Fibroblast of lung (primary cell): ENCODE results near the gene PMIS2. TPM values are rescaled to one million over a fixed set of nuclear protein-coding genes. Genes with fewer than 3 reads are reported as not detected.
A peak's percentile ranks its signal among the peaks of the same experiment; 100 is the strongest.

ENCODE experiments used
- DNase-seq, 2 donors: peaks; one replicate each; pipeline versions ENCODE4 v3.0.0 to v3.0.0-alpha.2; 2010; ENCODE audit warnings: low read depth in 2 of 2
- H2AFZ ChIP-seq: 2 replicates; pipeline ENCODE4 v1.5.1; 2012; ENCODE audit warnings: low read length, control low read depth, inconsistent platforms
- H3K27ac ChIP-seq: 2 replicates; pipeline ENCODE4 v1.5.1; 2011; ENCODE audit warnings: low read length, control low read depth; ENCODE audit not compliant: insufficient read depth
- H3K27me3 ChIP-seq: 2 replicates; pipeline ENCODE4 v1.5.1; 2011; ENCODE audit warnings: mild to moderate bottlenecking, low read length; ENCODE audit not compliant: control insufficient read depth, insufficient read depth
- H3K36me3 ChIP-seq: 2 replicates; pipeline ENCODE4 v1.5.1; 2011; ENCODE audit warnings: low read length; ENCODE audit not compliant: control insufficient read depth, insufficient read depth
- H3K4me1 ChIP-seq: 2 replicates; pipeline ENCODE4 v1.5.1; 2011; ENCODE audit warnings: low read length; ENCODE audit not compliant: control insufficient read depth, insufficient read depth; ENCODE audit errors: extremely low read depth
- H3K4me2 ChIP-seq: 2 replicates; pipeline ENCODE4 v1.5.1; 2011; ENCODE audit warnings: low read length, control low read depth; ENCODE audit not compliant: insufficient read depth; ENCODE audit errors: extremely low read depth
- H3K4me3 ChIP-seq, 4 experiments: fragments of 200-600 bp in 1 of 4; sonication (generic) in 1 of 4; replicated peaks in 1 of 4; 2 replicates each; pipeline ENCODE4 v1.5.1; 2011 to 2016; ENCODE audit warnings: low read length in 4 of 4, low read depth in 3 of 4, mild to moderate bottlenecking in 3 of 4, control low read depth in 2 of 4, inconsistent platforms in 1 of 4, mixed read lengths in 1 of 4; ENCODE audit not compliant: insufficient read depth in 1 of 4; ENCODE audit errors: control extremely low read depth in 1 of 4
- H3K79me2 ChIP-seq: 2 replicates; pipeline ENCODE4 v1.5.1; 2012; ENCODE audit warnings: mild to moderate bottlenecking, low read length, inconsistent platforms; ENCODE audit not compliant: control insufficient read depth, insufficient read depth
- H3K9ac ChIP-seq: 2 replicates; pipeline ENCODE4 v1.5.1; 2011; ENCODE audit warnings: mild to moderate bottlenecking, low read length, control low read depth; ENCODE audit not compliant: insufficient read depth
- H3K9me3 ChIP-seq: 2 replicates; pipeline ENCODE4 v1.5.1; 2012; ENCODE audit warnings: low read depth, low read length; ENCODE audit not compliant: control insufficient read depth, insufficient read depth
- H4K20me1 ChIP-seq: 2 replicates; pipeline ENCODE4 v1.5.1; 2011; ENCODE audit warnings: low read length; ENCODE audit not compliant: control insufficient read depth, insufficient read depth; ENCODE audit errors: extremely low read depth
- EZH2 ChIP-seq: IDR thresholded peaks from 2 replicates; pipeline ENCODE4 v1.5.1; 2012; ENCODE audit warnings: low read length, control low read depth, mild to moderate bottlenecking; ENCODE audit errors: missing control alignments
- polyA plus RNA-seq, 2 donors: library from polyadenylated mRNA; depleted of rRNA in 1 of 2; stranded (reverse) in 1 of 2; unstranded in 1 of 2; fragments of >200 nt; gene quantifications; 2 replicates each; pipeline ENCODE4 v1.2.1, GENCODE V29; 2011 to 2012; ENCODE audit warnings: missing spikeins in 1 of 2
- total RNA-seq: library from RNA; depleted of rRNA; stranded (reverse); fragments of >200 nt; gene quantifications from 2 replicates; pipeline ENCODE4 v1.2.1, GENCODE V29; 2014
- TF ChIP-seq, protein P1 (sequence below), 2 donors: IDR thresholded peaks in 1 of 2; conservative IDR thresholded peaks in 1 of 2; 1 replicate in 1 of 2; 2 replicates in 1 of 2; pipeline ENCODE4 v1.5.1; 2011 to 2012; ENCODE audit warnings: low read length in 2 of 2, control low read depth in 1 of 2, inconsistent platforms in 1 of 2, low read depth in 1 of 2, mild to moderate bottlenecking in 1 of 2

The PMIS2 gene
- total and polyA plus RNA-seq, 2 donors (not counting 1 experiment from before 2014, with no cell fraction given) = not detected

DNA sequence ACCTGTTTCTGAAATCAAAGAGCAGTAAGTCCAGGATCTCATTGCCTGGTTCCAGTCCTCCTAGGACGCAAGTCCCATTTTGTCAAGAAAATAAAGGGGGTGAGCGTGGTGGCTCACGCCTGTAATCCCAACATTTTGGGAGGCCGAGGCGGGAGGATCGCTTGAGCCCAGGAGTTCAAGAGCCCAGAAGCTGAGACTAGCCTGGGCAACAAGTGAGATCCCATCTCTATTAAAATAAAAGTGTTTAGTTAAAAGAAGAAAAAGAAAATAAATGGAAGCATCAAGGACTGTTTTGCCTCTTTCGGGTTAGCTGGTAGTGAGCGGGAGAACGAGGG lies 26.2 kb downstream of the PMIS2 start:
- Histone ChIP-seq H3K36me3 (peaks cover 3% of the 10 kb centered on the region), H3K9ac (no peak overlapping the region), H3K4me1 (peaks cover 5% of the 10 kb centered on the region), H3K27ac (no peak overlapping the region), H2AFZ (peak overlapping the region; percentile 81), H3K79me2 (no peaks in the 10 kb centered on the region), H3K9me3 (no peaks in the 10 kb centered on the region), H4K20me1 (no peaks in the 10 kb centered on the region), H3K27me3 (no peaks in the 10 kb centered on the region), H3K4me3 (peak overlapping the region; percentile 91 to 96 (median 93)), H3K4me2 (peak overlapping the region; percentile 96)
- no peak for DNase-seq
- TF ChIP-seq EZH2 = no peak
- TF ChIP-seq, protein P1, sequence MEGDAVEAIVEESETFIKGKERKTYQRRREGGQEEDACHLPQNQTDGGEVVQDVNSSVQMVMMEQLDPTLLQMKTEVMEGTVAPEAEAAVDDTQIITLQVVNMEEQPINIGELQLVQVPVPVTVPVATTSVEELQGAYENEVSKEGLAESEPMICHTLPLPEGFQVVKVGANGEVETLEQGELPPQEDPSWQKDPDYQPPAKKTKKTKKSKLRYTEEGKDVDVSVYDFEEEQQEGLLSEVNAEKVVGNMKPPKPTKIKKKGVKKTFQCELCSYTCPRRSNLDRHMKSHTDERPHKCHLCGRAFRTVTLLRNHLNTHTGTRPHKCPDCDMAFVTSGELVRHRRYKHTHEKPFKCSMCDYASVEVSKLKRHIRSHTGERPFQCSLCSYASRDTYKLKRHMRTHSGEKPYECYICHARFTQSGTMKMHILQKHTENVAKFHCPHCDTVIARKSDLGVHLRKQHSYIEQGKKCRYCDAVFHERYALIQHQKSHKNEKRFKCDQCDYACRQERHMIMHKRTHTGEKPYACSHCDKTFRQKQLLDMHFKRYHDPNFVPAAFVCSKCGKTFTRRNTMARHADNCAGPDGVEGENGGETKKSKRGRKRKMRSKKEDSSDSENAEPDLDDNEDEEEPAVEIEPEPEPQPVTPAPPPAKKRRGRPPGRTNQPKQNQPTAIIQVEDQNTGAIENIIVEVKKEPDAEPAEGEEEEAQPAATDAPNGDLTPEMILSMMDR (conservative IDR thresholded peaks at IDR 0.05 in 1 of 2, IDR thresholded peaks at IDR 0.05 in 1 of 2; ENCODE audit: low read depth in 1 of 2, low read length in 2 of 2) = no peak

GRCh38 chr19:35612559-35613321 lies 26.8 kb downstream of the PMIS2 start, which contains the start of gene HAUS5:
Gene HAUS5 (plus strand): TSS chr19:35612735. CDS start chr19:35612795, 60 bp downstream.
- H3K4me3 ChIP-seq = peak within 1 kb of the TSS; percentile 91 to 96 (median 93)
- peak within 1 kb of the TSS; percentile 86 for H3K27ac ChIP-seq
- peak within 1 kb of the TSS; percentile 98 for H2AFZ ChIP-seq
- peaks cover 5% of the 10 kb centered on the region for H3K4me1 ChIP-seq
- peak within 1 kb of the TSS; percentile 90 for H3K9ac ChIP-seq
- peak within 1 kb of the TSS; percentile 96 for H3K4me2 ChIP-seq
- no peaks in the 10 kb centered on the region for H3K9me3 ChIP-seq
- no peaks in the 10 kb centered on the region for H4K20me1 ChIP-seq
- TF ChIP-seq EZH2 = no peak
- TF ChIP-seq, protein P1 (conservative IDR thresholded peaks at IDR 0.05 in 1 of 2, IDR thresholded peaks at IDR 0.05 in 1 of 2; ENCODE audit: low read depth in 1 of 2, low read length in 2 of 2) = no peak
- no peaks in the 10 kb centered on the region for H3K27me3 ChIP-seq
- DNase-seq = peak; percentile 86 to 90
- no peaks in the 10 kb centered on the region for H3K79me2 ChIP-seq
- peaks cover 3% of the 10 kb centered on the region for H3K36me3 ChIP-seq

DNA sequence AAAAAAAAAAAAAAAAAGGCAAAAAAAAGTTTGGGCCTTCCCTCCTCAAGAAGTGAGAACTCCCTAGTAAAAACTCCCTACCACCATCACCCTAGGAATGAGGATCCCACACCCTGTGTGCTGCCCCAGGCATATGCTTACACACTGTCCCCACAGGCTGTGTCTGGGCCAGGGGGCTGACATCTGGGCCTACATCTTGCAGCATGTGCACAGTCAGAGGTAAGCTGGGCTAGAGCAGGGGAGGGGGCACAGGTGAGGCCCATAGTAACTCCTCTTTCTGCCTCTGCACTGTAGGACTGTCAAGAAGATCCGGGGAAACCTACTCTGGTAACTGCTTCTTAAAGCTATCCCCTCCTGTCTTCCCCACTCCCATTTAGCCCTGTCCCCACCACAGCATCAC lies 27.6 kb downstream of the PMIS2 start:
- H3K4me2 ChIP-seq = peak overlapping the region; percentile 40
- no peak overlapping the region for H3K4me3 ChIP-seq
- no peaks in the 10 kb centered on the region for H4K20me1 ChIP-seq
- H3K27ac ChIP-seq = no peak overlapping the region
- TF ChIP-seq EZH2 = no peak
- TF ChIP-seq, protein P1 (conservative IDR thresholded peaks at IDR 0.05 in 1 of 2, IDR thresholded peaks at IDR 0.05 in 1 of 2; ENCODE audit: low read depth in 1 of 2, low read length in 2 of 2) = no peak
- no peaks in the 10 kb centered on the region for H3K27me3 ChIP-seq
- H3K9ac ChIP-seq = no peak overlapping the region
- no peak for DNase-seq
- peaks cover 5% of the 10 kb centered on the region for H3K4me1 ChIP-seq
- no peaks in the 10 kb centered on the region for H3K79me2 ChIP-seq
- H3K36me3 ChIP-seq = peaks cover 5% of the 10 kb centered on the region
- no peak overlapping the region for H2AFZ ChIP-seq
- H3K9me3 ChIP-seq = no peaks in the 10 kb centered on the region
